COLO668 (cell line): Measurements from ENCODE around the gene ACBD6.

Experiments
- DNase-seq: peaks from one replicate; lab custom pipeline; 2025; ENCODE audit not compliant: unreplicated experiment; lab: John Stamatoyannopoulos, UW

Gene ACBD6

GRCh38 chr1:180259431-180260338, 242.7 kb downstream of the ACBD6 start:
- DNase-seq, result no peak

DNA sequence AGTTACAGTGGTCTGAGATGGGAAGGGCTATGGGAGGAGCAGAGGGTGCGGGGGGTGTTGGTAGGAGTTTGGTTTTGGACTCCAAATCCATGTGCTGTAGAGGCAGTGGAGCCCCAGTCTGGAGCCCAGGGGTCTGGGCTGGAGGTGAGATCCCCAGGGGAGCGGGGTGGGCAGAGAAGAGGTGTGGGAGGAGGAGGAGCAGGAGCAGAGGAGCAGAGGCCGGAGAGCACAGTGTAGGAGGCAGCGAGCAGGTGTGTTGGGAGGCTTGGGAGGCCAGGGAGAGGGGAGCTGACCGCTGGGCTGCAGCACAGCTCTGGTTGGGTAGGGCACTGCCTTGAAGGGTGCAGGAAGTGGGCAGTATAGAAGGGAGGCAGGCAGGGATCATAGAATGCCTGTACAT, 243.4 kb downstream of the ACBD6 start:
- no peak for DNase-seq

GRCh38 chr1:180258290-180258689, 244.1 kb downstream of the ACBD6 start:
- no peak for DNase-seq

DNA sequence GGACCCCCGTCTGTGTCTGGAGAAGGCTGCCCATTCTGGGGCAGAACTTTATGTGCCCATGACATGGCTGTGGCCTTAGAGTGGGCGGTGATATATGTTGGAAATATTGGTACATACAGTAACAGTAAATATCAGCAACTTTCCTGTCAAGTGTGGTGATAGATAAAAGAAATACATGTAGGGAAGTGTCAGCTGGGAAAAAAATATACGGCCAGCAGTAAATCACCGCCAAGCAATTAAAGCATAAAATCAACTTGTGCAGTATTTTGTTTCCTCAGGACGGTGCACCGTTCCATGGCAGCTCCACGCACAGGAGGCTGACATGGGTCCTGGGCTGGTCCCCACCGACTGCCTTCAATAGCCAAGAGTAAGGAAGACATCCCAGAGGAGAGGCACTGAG, 244.9 kb downstream of the ACBD6 start:
- no peak for DNase-seq

DNA sequence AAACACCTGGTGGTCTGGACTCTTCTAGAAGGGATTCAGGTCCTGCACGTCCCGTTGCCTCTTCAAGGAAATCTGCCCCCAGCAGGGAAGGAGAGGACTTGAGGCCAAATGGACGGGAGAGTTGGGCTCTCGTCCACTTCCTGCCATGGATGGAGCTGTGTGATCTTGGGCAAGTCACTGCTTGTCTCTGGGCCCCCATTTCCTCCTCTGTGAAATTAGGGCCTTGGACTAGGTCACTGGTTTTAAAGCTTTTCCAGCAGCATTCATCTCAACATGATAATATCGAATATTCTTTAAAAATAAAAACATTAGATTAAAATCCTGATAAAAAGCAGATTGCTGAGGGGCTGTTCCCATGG, 245.4 kb downstream of the ACBD6 start:
- no peak for DNase-seq

- DNase-seq, result peak; percentile 39
Measured at GRCh38 chr1:180256341-180257027, 245.9 kb downstream of the ACBD6 start.

DNA sequence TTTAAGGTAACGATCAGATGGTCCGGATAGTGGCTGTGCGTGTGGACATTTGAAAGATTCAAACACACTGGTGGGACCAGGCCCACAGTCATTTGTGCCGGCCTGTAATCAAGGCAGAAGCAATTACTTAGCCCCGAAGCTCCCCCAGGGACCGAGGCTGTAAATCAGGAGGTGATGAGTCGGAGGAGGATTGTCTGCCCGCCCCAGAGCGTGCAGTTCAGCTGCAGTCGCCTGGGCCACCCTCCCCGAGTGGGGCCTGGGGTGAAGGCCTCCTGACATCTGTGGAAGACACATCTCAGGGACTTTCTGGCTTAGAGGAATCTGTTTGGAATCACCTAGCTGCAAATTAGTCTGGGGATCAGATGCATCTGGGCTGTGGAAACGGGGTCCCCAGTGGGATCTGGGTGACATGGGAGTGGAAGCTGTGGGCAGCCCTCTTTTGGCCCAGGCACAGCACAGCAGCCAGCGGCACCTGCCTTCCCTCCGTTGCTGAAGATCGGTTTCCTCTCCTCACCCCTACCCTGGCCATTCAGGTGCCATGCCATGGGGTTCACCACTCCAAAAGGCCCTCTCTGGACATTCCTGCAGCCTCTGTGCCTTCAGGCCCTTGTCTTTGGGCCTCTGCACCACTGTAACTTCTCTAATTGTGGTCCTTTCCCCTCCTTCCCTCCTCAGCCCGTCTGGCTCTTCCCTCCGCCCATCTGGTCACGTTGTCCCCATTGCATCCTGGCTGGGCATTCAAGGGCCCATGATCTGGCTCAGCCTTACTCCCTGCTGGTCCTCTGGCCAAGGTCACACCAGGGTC, 246.6 kb downstream of the ACBD6 start:
- no peak for DNase-seq

GRCh38 chr1:180254854-180255253, 247.5 kb downstream of the ACBD6 start:
- DNase-seq, result no peak

GRCh38 chr1:180254496-180254819, 247.9 kb downstream of the ACBD6 start:
- no peak for DNase-seq

DNA sequence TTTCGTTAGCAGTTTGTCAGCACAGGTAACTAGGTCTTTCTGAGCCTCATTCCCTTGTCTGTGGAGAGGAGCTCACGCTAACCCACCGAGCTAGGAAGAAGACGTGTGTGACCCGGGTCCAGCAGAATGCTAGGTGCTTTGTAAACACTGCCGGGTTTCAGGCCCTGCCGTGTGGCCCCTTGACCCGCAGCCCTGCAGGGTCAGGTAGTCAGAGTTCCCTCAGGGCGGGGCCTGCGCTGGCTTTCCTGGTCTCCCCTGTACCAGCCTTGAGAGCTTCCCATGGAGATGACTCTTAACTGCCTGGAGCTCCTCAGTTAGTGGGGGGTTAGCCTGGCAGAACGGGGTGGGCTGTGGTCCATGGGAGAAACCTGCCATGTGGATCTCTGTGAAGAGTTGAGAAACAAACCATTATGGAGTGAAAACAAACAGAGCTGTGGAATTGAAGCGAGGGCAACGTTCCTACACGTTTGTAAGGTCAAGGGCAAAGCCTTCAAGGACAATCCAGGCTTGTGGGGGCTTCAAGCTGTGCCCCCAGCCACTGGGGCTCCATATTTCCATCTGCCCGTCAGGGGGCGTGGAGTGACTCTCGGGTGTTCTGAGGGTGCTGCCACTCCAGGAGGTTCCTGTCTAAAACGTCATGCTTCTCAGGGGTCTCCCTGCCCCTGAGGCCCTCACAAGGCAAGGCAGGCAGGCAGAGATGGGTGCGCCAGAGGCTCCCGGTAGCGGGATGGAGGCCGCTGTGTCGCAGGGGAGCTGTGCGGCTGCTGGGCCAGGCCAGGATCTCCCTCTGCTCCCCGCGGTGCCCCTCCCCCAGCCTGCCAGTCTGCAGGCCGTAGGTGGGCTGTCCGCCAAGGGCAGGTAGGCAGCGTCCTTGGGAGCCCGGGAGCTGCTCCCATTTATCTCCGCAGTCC, 248.5 kb downstream of the ACBD6 start:
- no peak for DNase-seq

DNA sequence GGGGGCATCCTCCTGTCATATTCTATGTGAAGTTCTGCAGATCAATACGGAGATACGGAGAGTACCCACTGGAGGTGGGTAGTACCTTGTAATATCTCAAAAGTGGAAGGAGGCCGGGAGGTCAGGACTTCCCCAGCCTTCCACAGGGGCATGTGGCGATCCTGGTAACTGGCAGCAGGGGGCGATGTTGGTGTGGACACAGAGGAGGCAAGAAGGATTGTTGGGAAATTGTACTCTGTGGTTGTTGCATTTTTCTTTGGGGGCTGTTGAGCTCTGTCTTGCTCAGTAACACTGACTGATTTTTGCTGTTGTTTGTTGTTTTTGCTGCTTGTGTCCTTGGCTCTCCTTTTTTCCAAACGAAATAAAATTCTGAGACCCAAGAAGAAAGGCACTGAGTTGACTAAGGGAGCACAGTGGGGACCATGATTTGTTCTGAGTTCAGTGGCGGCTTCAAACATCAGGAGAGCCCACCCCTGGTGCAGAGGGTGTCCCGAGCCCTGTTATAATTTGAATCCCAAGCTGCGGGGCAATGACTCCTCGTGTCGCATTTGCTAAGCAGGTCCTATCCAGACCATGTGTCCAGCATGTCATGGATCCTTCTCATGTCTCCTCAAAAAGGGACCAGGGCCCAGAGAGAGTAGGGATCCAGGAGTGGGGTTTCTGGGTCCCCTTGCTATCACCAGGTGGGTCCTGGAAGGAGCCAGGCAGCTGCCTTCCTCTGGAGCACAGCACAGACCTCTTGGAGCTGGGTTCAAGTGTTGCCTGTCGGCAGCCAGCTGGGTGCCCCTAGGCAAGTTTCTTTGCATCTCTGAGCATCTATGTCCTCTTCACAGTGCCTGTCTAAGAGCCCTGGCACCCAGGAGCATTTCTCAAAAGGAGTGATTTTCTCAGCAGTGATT, 249.5 kb downstream of the ACBD6 start:
- DNase-seq, result peak; percentile 72

- DNase-seq, result no peak
Measured at GRCh38 chr1:180251526-180252305, 250.7 kb downstream of the ACBD6 start.

GRCh38 chr1:180250883-180251509, 251.4 kb downstream of the ACBD6 start:
- no peak for DNase-seq

- DNase-seq, result no peak
Measured at GRCh38 chr1:180250499-180250770, 251.9 kb downstream of the ACBD6 start.

GRCh38 chr1:180249725-180250498, 252.5 kb downstream of the ACBD6 start:
- DNase-seq, result no peak

GRCh38 chr1:180248731-180249681, 253.4 kb downstream of the ACBD6 start:
- DNase-seq, result peak; percentile 23

GRCh38 chr1:180248176-180248575, 254.2 kb downstream of the ACBD6 start:
- DNase-seq, result no peak
